Fibroblast of lung (primary cell): ENCODE results near the gene CMBL.

ENCODE experiments used
- EZH2 ChIP-seq: IDR thresholded peaks from 2 replicates; pipeline ENCODE4 v1.5.1; 2012; ENCODE audit warnings: low read length, control low read depth, mild to moderate bottlenecking; ENCODE audit errors: missing control alignments
- TF ChIP-seq, protein P1 (sequence below), 2 donors: IDR thresholded peaks in 1 of 2; conservative IDR thresholded peaks in 1 of 2; 1 replicate in 1 of 2; 2 replicates in 1 of 2; pipeline ENCODE4 v1.5.1; 2011 to 2012; ENCODE audit warnings: low read length in 2 of 2, control low read depth in 1 of 2, inconsistent platforms in 1 of 2, low read depth in 1 of 2, mild to moderate bottlenecking in 1 of 2

DNA sequence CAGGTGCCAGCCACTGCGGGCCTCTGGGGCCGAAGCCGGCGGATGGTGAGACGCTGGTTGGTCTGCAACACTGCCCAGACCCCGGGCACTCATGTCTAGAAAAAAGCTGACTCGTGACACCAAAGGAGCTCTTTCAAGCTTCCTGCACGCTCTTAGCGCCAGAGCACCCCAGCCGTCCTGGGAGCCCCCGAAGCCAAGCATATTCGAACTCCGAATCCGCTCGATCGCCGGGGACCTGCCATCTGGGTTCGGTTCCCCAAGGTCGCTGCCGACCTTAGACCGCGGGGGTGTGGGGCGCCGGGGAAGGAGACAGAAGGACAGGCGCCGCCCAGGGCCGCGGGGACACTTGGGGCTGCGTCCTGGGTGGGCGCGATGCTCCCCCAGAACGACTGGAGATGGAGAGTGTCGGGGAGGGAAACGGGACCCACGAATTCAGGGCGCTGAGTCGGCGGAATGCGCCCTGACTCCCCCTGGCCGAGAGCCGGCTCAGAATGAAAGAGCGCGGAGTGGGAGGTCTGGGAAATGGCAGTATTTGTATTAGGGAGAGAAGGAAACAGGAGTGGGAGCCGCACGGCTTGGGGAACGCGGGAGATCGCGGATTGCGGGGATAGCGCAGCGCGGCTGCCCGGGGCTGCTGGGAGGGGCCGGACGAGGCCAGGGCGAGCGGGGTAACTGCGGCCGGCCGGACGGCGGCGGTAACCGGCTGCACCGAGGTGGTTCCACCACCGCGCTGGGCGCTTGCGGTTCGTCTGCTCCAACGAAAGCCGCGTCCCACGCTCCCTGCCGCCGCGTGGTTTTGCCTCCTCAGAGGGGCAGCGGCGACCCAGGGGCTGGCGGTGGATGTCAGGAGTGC lies 25.7 kb upstream of the CMBL start:
- TF ChIP-seq, protein P1, sequence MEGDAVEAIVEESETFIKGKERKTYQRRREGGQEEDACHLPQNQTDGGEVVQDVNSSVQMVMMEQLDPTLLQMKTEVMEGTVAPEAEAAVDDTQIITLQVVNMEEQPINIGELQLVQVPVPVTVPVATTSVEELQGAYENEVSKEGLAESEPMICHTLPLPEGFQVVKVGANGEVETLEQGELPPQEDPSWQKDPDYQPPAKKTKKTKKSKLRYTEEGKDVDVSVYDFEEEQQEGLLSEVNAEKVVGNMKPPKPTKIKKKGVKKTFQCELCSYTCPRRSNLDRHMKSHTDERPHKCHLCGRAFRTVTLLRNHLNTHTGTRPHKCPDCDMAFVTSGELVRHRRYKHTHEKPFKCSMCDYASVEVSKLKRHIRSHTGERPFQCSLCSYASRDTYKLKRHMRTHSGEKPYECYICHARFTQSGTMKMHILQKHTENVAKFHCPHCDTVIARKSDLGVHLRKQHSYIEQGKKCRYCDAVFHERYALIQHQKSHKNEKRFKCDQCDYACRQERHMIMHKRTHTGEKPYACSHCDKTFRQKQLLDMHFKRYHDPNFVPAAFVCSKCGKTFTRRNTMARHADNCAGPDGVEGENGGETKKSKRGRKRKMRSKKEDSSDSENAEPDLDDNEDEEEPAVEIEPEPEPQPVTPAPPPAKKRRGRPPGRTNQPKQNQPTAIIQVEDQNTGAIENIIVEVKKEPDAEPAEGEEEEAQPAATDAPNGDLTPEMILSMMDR (conservative IDR thresholded peaks at IDR 0.05 in 1 of 2, IDR thresholded peaks at IDR 0.05 in 1 of 2; ENCODE audit: low read depth in 1 of 2, low read length in 2 of 2), result peak in 1 of 2 donors; percentile 8
- TF ChIP-seq EZH2, result no peak
